ENCODE measurements around the gene TBX2.
"Not testable (repeated sequence)": the region's sequence is repeated elsewhere in the genome, so short reads cannot be mapped to it uniquely, and the experiment has no call there.

TBX2 gene

GRCh38 chr17:61352781-61353491 is 46.7 kb upstream of the TBX2 start:
- H2AFZ ChIP-seq (ENCODE audit: low read length) = no peak overlapping the region
- no peaks in the 10 kb centered on the region for H3K36me3 ChIP-seq (ENCODE audit: insufficient read depth, low read length)
- no peaks in the 10 kb centered on the region for H3K79me2 ChIP-seq (ENCODE audit: insufficient read depth, low read length)
- no peaks in the 10 kb centered on the region for H3K9me3 ChIP-seq (ENCODE audit: insufficient read depth, low read depth, low read length)
- H3K9me2 ChIP-seq (replicated peaks; ENCODE audit: low read depth, low read length) = no peaks in the 10 kb centered on the region
- no peaks in the 10 kb centered on the region for H3K27me3 ChIP-seq (ENCODE audit: insufficient read depth, low read length, poor library complexity, severe bottlenecking)
- TF ChIP-seq EZH2phosphoT487 (IDR thresholded peaks at IDR 0.05; ENCODE audit: borderline replicate concordance) (no peak), CTCF (conservative IDR thresholded peaks at IDR 0.05; ENCODE audit: low read length) (no peak)
- no peaks in the 10 kb centered on the region for H4K20me1 ChIP-seq (ENCODE audit: insufficient read depth, low read length, poor library complexity, severe bottlenecking)
- H3K4me1 ChIP-seq (ENCODE audit: insufficient read depth, low read length, poor library complexity, severe bottlenecking) = no peaks in the 10 kb centered on the region
- no peak overlapping the region for H3K4me3 ChIP-seq (ENCODE audit: low read length, poor library complexity, severe bottlenecking)
- no peak overlapping the region for H3K9ac ChIP-seq (ENCODE audit: low read depth, low read length, poor library complexity, severe bottlenecking)
- H3F3A ChIP-seq (ENCODE audit: low read depth) = no peaks in the 10 kb centered on the region
- no peak overlapping the region for H3K4me2 ChIP-seq (ENCODE audit: low read depth, low read length, poor library complexity, severe bottlenecking)

- Histone ChIP-seq H3K79me2 (ENCODE audit: insufficient read depth, low read length) (no peaks in the 10 kb centered on the region), H3K4me1 (ENCODE audit: insufficient read depth, low read length, poor library complexity, severe bottlenecking) (no peaks in the 10 kb centered on the region), H3K9ac (ENCODE audit: low read depth, low read length, poor library complexity, severe bottlenecking) (no peak overlapping the region), H3K36me3 (ENCODE audit: insufficient read depth, low read length) (no peaks in the 10 kb centered on the region), H3K4me2 (ENCODE audit: low read depth, low read length, poor library complexity, severe bottlenecking) (no peak overlapping the region), H3K27me3 (ENCODE audit: insufficient read depth, low read length, poor library complexity, severe bottlenecking) (no peaks in the 10 kb centered on the region), H3K4me3 (ENCODE audit: low read length, poor library complexity, severe bottlenecking) (no peak overlapping the region), H3F3A (ENCODE audit: low read depth) (no peaks in the 10 kb centered on the region), H3K9me2 (replicated peaks; ENCODE audit: low read depth, low read length) (no peaks in the 10 kb centered on the region), H3K9me3 (ENCODE audit: insufficient read depth, low read depth, low read length) (no peaks in the 10 kb centered on the region), H2AFZ (ENCODE audit: low read length) (no peak overlapping the region), H4K20me1 (ENCODE audit: insufficient read depth, low read length, poor library complexity, severe bottlenecking) (no peaks in the 10 kb centered on the region)
- no peak for TF ChIP-seq EZH2phosphoT487 (IDR thresholded peaks at IDR 0.05; ENCODE audit: borderline replicate concordance)
- TF ChIP-seq CTCF (conservative IDR thresholded peaks at IDR 0.05; ENCODE audit: low read length) = no peak
Observed at GRCh38 chr17:61353615-61354014, 46.0 kb upstream of the TBX2 start.

- Histone ChIP-seq H3K4me1 (ENCODE audit: insufficient read depth, low read length, poor library complexity, severe bottlenecking) (no peaks in the 10 kb centered on the region), H3K4me3 (ENCODE audit: low read length, poor library complexity, severe bottlenecking) (no peak overlapping the region), H3K9ac (ENCODE audit: low read depth, low read length, poor library complexity, severe bottlenecking) (no peak overlapping the region), H2AFZ (ENCODE audit: low read length) (no peak overlapping the region), H3K9me3 (ENCODE audit: insufficient read depth, low read depth, low read length) (no peaks in the 10 kb centered on the region), H3K4me2 (ENCODE audit: low read depth, low read length, poor library complexity, severe bottlenecking) (no peak overlapping the region), H4K20me1 (ENCODE audit: insufficient read depth, low read length, poor library complexity, severe bottlenecking) (no peaks in the 10 kb centered on the region), H3K27me3 (ENCODE audit: insufficient read depth, low read length, poor library complexity, severe bottlenecking) (no peaks in the 10 kb centered on the region), H3K79me2 (ENCODE audit: insufficient read depth, low read length) (no peaks in the 10 kb centered on the region), H3K9me2 (replicated peaks; ENCODE audit: low read depth, low read length) (no peaks in the 10 kb centered on the region), H3F3A (ENCODE audit: low read depth) (no peaks in the 10 kb centered on the region), H3K36me3 (ENCODE audit: insufficient read depth, low read length) (no peaks in the 10 kb centered on the region)
- no peak for TF ChIP-seq CTCF (conservative IDR thresholded peaks at IDR 0.05; ENCODE audit: low read length)
- no peak for TF ChIP-seq EZH2phosphoT487 (IDR thresholded peaks at IDR 0.05; ENCODE audit: borderline replicate concordance)
Observed at GRCh38 chr17:61354895-61355874, 44.5 kb upstream of the TBX2 start.

GRCh38 chr17:61357061-61357460 is 42.6 kb upstream of the TBX2 start:
- H3K9me2 ChIP-seq (replicated peaks; ENCODE audit: low read depth, low read length) = not testable (repeated sequence)

GRCh38 chr17:61359513-61359912 is 40.1 kb upstream of the TBX2 start:
- not testable (repeated sequence) for H3K9me2 ChIP-seq (replicated peaks; ENCODE audit: low read depth, low read length); H3K9me3 ChIP-seq (ENCODE audit: insufficient read depth, low read depth, low read length); H3K27me3 ChIP-seq (ENCODE audit: insufficient read depth, low read length, poor library complexity, severe bottlenecking); H3K4me1 ChIP-seq (ENCODE audit: insufficient read depth, low read length, poor library complexity, severe bottlenecking); H3K4me3 ChIP-seq (ENCODE audit: low read length, poor library complexity, severe bottlenecking); H3K4me2 ChIP-seq (ENCODE audit: low read depth, low read length, poor library complexity, severe bottlenecking); H3K9ac ChIP-seq (ENCODE audit: low read depth, low read length, poor library complexity, severe bottlenecking); H4K20me1 ChIP-seq (ENCODE audit: insufficient read depth, low read length, poor library complexity, severe bottlenecking); H3K79me2 ChIP-seq (ENCODE audit: insufficient read depth, low read length); H3K36me3 ChIP-seq (ENCODE audit: insufficient read depth, low read length); H3F3A ChIP-seq (ENCODE audit: low read depth); H2AFZ ChIP-seq (ENCODE audit: low read length)

More at GRCh38 chr17:61357061-61357460, 42.6 kb upstream of the TBX2 start:
- H4K20me1 ChIP-seq (ENCODE audit: insufficient read depth, low read length, poor library complexity, severe bottlenecking); H3K36me3 ChIP-seq (ENCODE audit: insufficient read depth, low read length); H3K79me2 ChIP-seq (ENCODE audit: insufficient read depth, low read length); H3K9ac ChIP-seq (ENCODE audit: low read depth, low read length, poor library complexity, severe bottlenecking); H3K4me1 ChIP-seq (ENCODE audit: insufficient read depth, low read length, poor library complexity, severe bottlenecking); H3F3A ChIP-seq (ENCODE audit: low read depth); H3K4me2 ChIP-seq (ENCODE audit: low read depth, low read length, poor library complexity, severe bottlenecking); H2AFZ ChIP-seq (ENCODE audit: low read length); H3K9me3 ChIP-seq (ENCODE audit: insufficient read depth, low read depth, low read length); H3K27me3 ChIP-seq (ENCODE audit: insufficient read depth, low read length, poor library complexity, severe bottlenecking); H3K4me3 ChIP-seq (ENCODE audit: low read length, poor library complexity, severe bottlenecking): not testable (repeated sequence)
